GM18858 (cell line): Measurements from ENCODE around the gene FXYD7.
"Not testable (repeated sequence)": the region's sequence is repeated elsewhere in the genome, so short reads cannot be mapped to it uniquely, and the experiment has no call there.

Experiments used
- ATAC-seq: cut with Tn5 transposase; IDR thresholded peaks from one replicate; pipeline ENCODE4 v1.9.1; 2021; ENCODE audit not compliant: unreplicated experiment

Gene FXYD7

GRCh38 chr19:35142606-35143230, 337 bp upstream of the FXYD7 start:
- no peak for ATAC-seq

GRCh38 chr19:35143818-35144217, 763 bp downstream of the FXYD7 start:
- no peak for ATAC-seq

- no peak for ATAC-seq
Observed at GRCh38 chr19:35144259-35144599, 1.2 kb downstream of the FXYD7 start.

GRCh38 chr19:35144600-35145436, 1.8 kb downstream of the FXYD7 start:
- ATAC-seq, result no peak

GRCh38 chr19:35146746-35147459, 3.8 kb downstream of the FXYD7 start:
- ATAC-seq, result no peak

GRCh38 chr19:35149463-35149862, 6.4 kb downstream of the FXYD7 start:
- ATAC-seq, result no peak

GRCh38 chr19:35150445-35150844, 7.4 kb downstream of the FXYD7 start:
- no peak for ATAC-seq

GRCh38 chr19:35151273-35152065, 8.4 kb downstream of the FXYD7 start:
- ATAC-seq, result no peak

GRCh38 chr19:35153129-35153522, 10.1 kb downstream of the FXYD7 start:
- not testable (repeated sequence) for ATAC-seq

GRCh38 chr19:35153701-35154524, 10.9 kb downstream of the FXYD7 start:
- ATAC-seq, result no peak

- ATAC-seq, result no peak
Observed at GRCh38 chr19:35154525-35155406, 11.7 kb downstream of the FXYD7 start, which contains the start of gene FXYD5. Gene FXYD5 (plus strand): TSS chr19:35154735. CDS start chr19:35155551, 816 bp downstream.

- ATAC-seq, result no peak
Observed at GRCh38 chr19:35155441-35155840, 12.4 kb downstream of the FXYD7 start.

GRCh38 chr19:35155981-35156672, 13.1 kb downstream of the FXYD7 start:
- ATAC-seq, result no peak

GRCh38 chr19:35156673-35157014, 13.6 kb downstream of the FXYD7 start:
- ATAC-seq, result no peak

GRCh38 chr19:35157431-35157830, 14.4 kb downstream of the FXYD7 start:
- no peak for ATAC-seq

GRCh38 chr19:35159606-35160005, 16.6 kb downstream of the FXYD7 start:
- no peak for ATAC-seq

- no peak for ATAC-seq
Observed at GRCh38 chr19:35160629-35161433, 17.8 kb downstream of the FXYD7 start.

- ATAC-seq, result no peak
Observed at GRCh38 chr19:35161434-35161743, 18.3 kb downstream of the FXYD7 start.
